Aorta (tissue), 5 donors: ENCODE measurements around the gene PUM1. TPM values are rescaled to one million over a fixed set of nuclear protein-coding genes. Genes with fewer than 3 reads are reported as not detected.

Experiments used
- ATAC-seq: fragments of 200-7000 bp; cut with Tn5 transposase; one replicate; pipeline ENCODE4 v1.9.1; 2022; ENCODE audit warnings: moderate library complexity; ENCODE audit not compliant: low FRiP score
- DNase-seq, 2 donors: peaks; one replicate each; pipeline ENCODE4 v3.0.0-alpha.2; 2020
- H3K27ac ChIP-seq, 2 donors: one replicate each; pipeline ENCODE4 v1.5.1; 2013; ENCODE audit warnings: low read length in 2 of 2, mild to moderate bottlenecking in 2 of 2, moderate library complexity in 2 of 2, control low read depth in 1 of 2, inconsistent platforms in 1 of 2, low read depth in 1 of 2
- H3K27me3 ChIP-seq, 2 donors: one replicate each; pipeline ENCODE4 v1.6.1; 2013; ENCODE audit warnings: control low read depth in 1 of 2, low read length in 1 of 2, mild to moderate bottlenecking in 1 of 2, moderate library complexity in 1 of 2; ENCODE audit not compliant: insufficient read depth in 2 of 2, control insufficient read depth in 1 of 2
- H3K36me3 ChIP-seq, 2 donors: one replicate each; pipeline ENCODE4 v1.6.1; 2013; ENCODE audit warnings: control low read depth in 1 of 2, low read length in 1 of 2, mild to moderate bottlenecking in 1 of 2; ENCODE audit not compliant: insufficient read depth in 2 of 2, control insufficient read depth in 1 of 2
- H3K4me1 ChIP-seq, 2 donors: one replicate each; pipeline ENCODE4 v1.6.1; 2013; ENCODE audit warnings: low read length in 2 of 2, control low read depth in 1 of 2, mild to moderate bottlenecking in 1 of 2, moderate library complexity in 1 of 2; ENCODE audit not compliant: insufficient read depth in 2 of 2, control insufficient read depth in 1 of 2
- H3K4me3 ChIP-seq, 2 donors: one replicate each; pipeline ENCODE4 v1.5.1; 2013; ENCODE audit warnings: low read length in 2 of 2, control low read depth in 1 of 2, mild to moderate bottlenecking in 1 of 2
- H3K9me3 ChIP-seq: one replicate; pipeline ENCODE4 v1.6.1; 2013; ENCODE audit warnings: mild to moderate bottlenecking, low read length; ENCODE audit not compliant: control insufficient read depth
- WGBS, 2 donors: extraction: QIAGEN DNeasy Blood & Tissue Kit; methylation state at CpG; one replicate each; pipeline ENCODE4 v1.1.7; 2013; 5-methylcytosine and 5-hydroxymethylcytosine counted together
- intact Hi-C, 2 donors: fragments of 100-400 bp; cut with DNase I; formaldehyde crosslinking; loops; one replicate each; pipeline versions ENCODE4 v1.14.2 to v1.15.0; 2022
- polyA plus RNA-seq, 2 donors: library from polyadenylated mRNA; stranded (reverse); fragments of 200-250 nt; gene quantifications; one replicate each; pipeline ENCODE4 v1.2.3, GENCODE V29; 2013
- total RNA-seq, 2 donors: library from RNA; stranded (reverse); fragmentation: NEBNext Ultra II Directional; extraction: Animal tissue kit (Norgen Biotek cat#: 25700); gene quantifications; one replicate each; pipeline ENCODE4 v1.2.1, GENCODE V29; 2021
- donor health status: healthy with polysubstance abuse.
- donor health status: Bipolar disorder and iron deficiency.
- donor health status: DM: no; HTN: no; CAD: no.
- donor health status: DM: no; HTN: no; CAD: no.
- donor health status: DM: yes; HTN: yes; CAD: no.

Gene PUM1
- total and polyA plus RNA-seq, 4 donors, result 13.1 to 120 (median 63.2) TPM

- Histone ChIP-seq H3K9me3 (no peaks in the 10 kb centered on the region), H3K4me3 (no peak overlapping the region), H3K36me3 (peaks cover 0 to 4% of the 10 kb centered on the region in 2 donors), H3K27ac (no peak overlapping the region), H3K27me3 (no peaks in the 10 kb centered on the region), H3K4me1 (no peaks in the 10 kb centered on the region)
- DNase-seq (no peak), ATAC-seq (peak; percentile 40)
- WGBS, 2 donors, result 72% methylated on average over 6 of the region's 6 CpGs
- intact Hi-C loops, result loop anchor here in 1 of 2 donors (5.0 kb wide), 1 partner anchor 208 kb away; the partner anchor contains the start of gene MATN1
Observed at GRCh38 chr1:30930631-30931173, 134.8 kb downstream of the PUM1 start.

- WGBS, 2 donors, result 76 to 80% methylated on average over 8 of the region's 8 CpGs
- Histone ChIP-seq H3K4me3 (no peak overlapping the region), H3K9me3 (no peaks in the 10 kb centered on the region), H3K36me3 (peaks cover 0 to 4% of the 10 kb centered on the region in 2 donors), H3K4me1 (no peaks in the 10 kb centered on the region), H3K27ac (no peak overlapping the region), H3K27me3 (no peaks in the 10 kb centered on the region)
- DNase-seq, result no peak
- ATAC-seq, result peak; percentile 19
- intact Hi-C loops, result loop anchor here in 1 of 2 donors (5.0 kb wide), 1 partner anchor 208 kb away; the partner anchor contains the start of gene MATN1
Observed at GRCh38 chr1:30929944-30930525, 135.5 kb downstream of the PUM1 start.

- Histone ChIP-seq H3K36me3 (peaks cover 0 to 3% of the 10 kb centered on the region in 2 donors), H3K27ac (no peak overlapping the region), H3K4me3 (no peak overlapping the region), H3K4me1 (no peaks in the 10 kb centered on the region), H3K9me3 (no peaks in the 10 kb centered on the region), H3K27me3 (no peaks in the 10 kb centered on the region)
- 54% methylated on average over 6 of the region's 6 CpGs for WGBS, 2 donors
- no peak for ATAC-seq
- no peak for DNase-seq
- intact Hi-C loops, result no loop called here
Observed at GRCh38 chr1:30929135-30929889, 136.2 kb downstream of the PUM1 start.

- ATAC-seq, result no peak
- no peaks in the 10 kb centered on the region for H3K4me1 ChIP-seq
- intact Hi-C loops, result no loop called here
- H3K36me3 ChIP-seq, result peaks cover 0 to under 1% of the 10 kb centered on the region in 2 donors
- H3K4me3 ChIP-seq, result no peak overlapping the region
- no peak overlapping the region for H3K27ac ChIP-seq
- 81 to 89% methylated on average over 2 of the region's 2 CpGs for WGBS, 2 donors
- H3K27me3 ChIP-seq, result no peaks in the 10 kb centered on the region
- H3K9me3 ChIP-seq, result no peaks in the 10 kb centered on the region
- no peak for DNase-seq
Observed at GRCh38 chr1:30928789-30929134, 136.8 kb downstream of the PUM1 start.

DNA sequence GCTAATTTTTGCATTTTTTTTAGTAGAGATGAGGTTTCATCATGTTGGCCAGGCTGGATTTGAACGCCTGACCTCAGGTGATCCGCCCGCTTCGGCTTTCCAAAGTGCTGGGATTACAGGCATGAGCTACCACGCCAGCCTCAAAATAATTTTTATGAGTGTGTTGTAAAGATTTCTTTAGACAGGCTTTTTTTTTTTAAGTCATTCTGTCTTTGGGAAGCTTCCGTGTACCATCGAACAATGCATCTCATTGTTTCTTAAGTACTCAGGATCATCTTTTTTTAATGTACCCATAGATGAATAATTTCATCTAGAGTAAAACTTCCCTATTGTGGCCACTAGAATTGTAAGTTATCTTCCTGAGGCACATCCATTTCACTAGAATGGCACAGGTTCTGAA, 137.3 kb downstream of the PUM1 start:
- WGBS, 2 donors, result 92 to 93% methylated on average over 7 of the region's 7 CpGs
- H3K4me3 ChIP-seq, result no peak overlapping the region
- no peaks in the 10 kb centered on the region for H3K9me3 ChIP-seq
- no peaks in the 10 kb centered on the region for H3K36me3 ChIP-seq
- H3K4me1 ChIP-seq, result no peaks in the 10 kb centered on the region
- DNase-seq (no peak), ATAC-seq (no peak)
- no peak overlapping the region for H3K27ac ChIP-seq
- no peaks in the 10 kb centered on the region for H3K27me3 ChIP-seq
- intact Hi-C loops, result no loop called here

- ATAC-seq, result no peak
- no peak for DNase-seq
- no peaks in the 10 kb centered on the region for H3K36me3 ChIP-seq
- H3K27ac ChIP-seq, result no peak overlapping the region
- no peaks in the 10 kb centered on the region for H3K4me1 ChIP-seq
- H3K4me3 ChIP-seq, result no peak overlapping the region
- no peaks in the 10 kb centered on the region for H3K27me3 ChIP-seq
- H3K9me3 ChIP-seq, result no peaks in the 10 kb centered on the region
- intact Hi-C loops, result no loop called here
- 83 to 84% methylated on average over 3 of the region's 3 CpGs for WGBS, 2 donors
Observed at GRCh38 chr1:30927448-30927847, 138.1 kb downstream of the PUM1 start.

- no peaks in the 10 kb centered on the region for H3K36me3 ChIP-seq
- WGBS, 2 donors, result 88 to 92% methylated on average over 1 of the region's 1 CpG
- H3K4me3 ChIP-seq, result no peak overlapping the region
- no peaks in the 10 kb centered on the region for H3K9me3 ChIP-seq
- intact Hi-C loops, result no loop called here
- DNase-seq, result no peak
- H3K4me1 ChIP-seq, result no peaks in the 10 kb centered on the region
- ATAC-seq, result no peak
- no peak overlapping the region for H3K27ac ChIP-seq
- H3K27me3 ChIP-seq, result no peaks in the 10 kb centered on the region
Observed at GRCh38 chr1:30923597-30923996, 141.9 kb downstream of the PUM1 start.

DNA sequence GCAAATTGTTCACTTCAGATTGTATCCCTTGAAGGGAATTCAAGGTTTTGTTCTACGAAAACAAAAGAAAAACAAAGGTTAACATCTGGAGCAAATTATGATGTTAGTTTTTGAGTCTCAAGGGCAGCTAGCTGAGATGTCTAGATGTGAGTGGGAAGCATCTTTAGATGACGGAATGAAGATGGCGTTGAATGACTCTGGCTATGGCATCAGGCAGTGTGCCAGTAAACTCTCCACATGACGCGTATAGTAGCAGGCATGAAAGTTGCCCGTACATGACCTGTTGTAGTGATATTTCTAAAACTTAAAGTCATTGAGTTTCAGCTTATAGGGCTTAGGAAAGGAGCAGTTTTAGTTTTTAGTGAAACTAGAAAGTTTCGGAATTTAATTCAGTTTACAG, 144.7 kb downstream of the PUM1 start:
- no peak for DNase-seq
- H3K27ac ChIP-seq, result no peak overlapping the region
- H3K4me3 ChIP-seq, result no peak overlapping the region
- H3K27me3 ChIP-seq, result no peaks in the 10 kb centered on the region
- no peaks in the 10 kb centered on the region for H3K36me3 ChIP-seq
- no peak for ATAC-seq
- H3K9me3 ChIP-seq, result no peaks in the 10 kb centered on the region
- 15 to 23% methylated on average over 7 of the region's 7 CpGs for WGBS, 2 donors
- intact Hi-C loops, result no loop called here
- H3K4me1 ChIP-seq, result no peaks in the 10 kb centered on the region
